GM12864 (cell line): Measurements from ENCODE around the gene ZBTB16.

Experiments
- DNase-seq: peaks from one replicate; pipeline ENCODE4 v3.0.0-alpha.2; 2011; ENCODE audit warnings: low read depth
- H3K4me3 ChIP-seq: 2 replicates; pipeline ENCODE4 v1.5.1; 2011; ENCODE audit warnings: mild to moderate bottlenecking, low read depth, low read length, control low read depth
- TF ChIP-seq, protein P1 (sequence below): IDR thresholded peaks from 2 replicates; pipeline ENCODE4 v1.5.1; 2011; ENCODE audit warnings: low read depth, mild to moderate bottlenecking, moderate library complexity, low read length, control low read depth, inconsistent platforms; ENCODE audit errors: missing control alignments

Gene ZBTB16

DNA sequence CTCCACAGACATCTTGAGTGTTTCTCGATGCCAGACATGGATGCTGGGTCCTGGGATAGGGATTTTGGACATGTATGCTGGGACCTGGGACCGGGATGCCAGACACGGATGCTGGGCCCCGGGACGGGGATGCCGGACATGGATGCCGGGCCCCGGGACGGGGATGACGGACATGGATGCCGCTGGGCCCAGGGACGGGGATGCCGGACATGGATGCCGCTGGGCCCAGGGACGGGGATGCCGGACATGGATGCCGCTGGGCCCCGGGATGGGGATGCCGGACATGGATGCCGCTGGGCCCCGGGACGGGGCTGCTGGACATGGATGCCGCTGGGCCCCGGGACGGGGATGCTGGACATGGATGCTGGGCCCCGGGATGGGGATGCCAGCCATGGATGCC is 139.5 kb downstream of the ZBTB16 start:
- no peak overlapping the region for H3K4me3 ChIP-seq
- DNase-seq = no peak
- TF ChIP-seq, protein P1, sequence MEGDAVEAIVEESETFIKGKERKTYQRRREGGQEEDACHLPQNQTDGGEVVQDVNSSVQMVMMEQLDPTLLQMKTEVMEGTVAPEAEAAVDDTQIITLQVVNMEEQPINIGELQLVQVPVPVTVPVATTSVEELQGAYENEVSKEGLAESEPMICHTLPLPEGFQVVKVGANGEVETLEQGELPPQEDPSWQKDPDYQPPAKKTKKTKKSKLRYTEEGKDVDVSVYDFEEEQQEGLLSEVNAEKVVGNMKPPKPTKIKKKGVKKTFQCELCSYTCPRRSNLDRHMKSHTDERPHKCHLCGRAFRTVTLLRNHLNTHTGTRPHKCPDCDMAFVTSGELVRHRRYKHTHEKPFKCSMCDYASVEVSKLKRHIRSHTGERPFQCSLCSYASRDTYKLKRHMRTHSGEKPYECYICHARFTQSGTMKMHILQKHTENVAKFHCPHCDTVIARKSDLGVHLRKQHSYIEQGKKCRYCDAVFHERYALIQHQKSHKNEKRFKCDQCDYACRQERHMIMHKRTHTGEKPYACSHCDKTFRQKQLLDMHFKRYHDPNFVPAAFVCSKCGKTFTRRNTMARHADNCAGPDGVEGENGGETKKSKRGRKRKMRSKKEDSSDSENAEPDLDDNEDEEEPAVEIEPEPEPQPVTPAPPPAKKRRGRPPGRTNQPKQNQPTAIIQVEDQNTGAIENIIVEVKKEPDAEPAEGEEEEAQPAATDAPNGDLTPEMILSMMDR = no peak

DNA sequence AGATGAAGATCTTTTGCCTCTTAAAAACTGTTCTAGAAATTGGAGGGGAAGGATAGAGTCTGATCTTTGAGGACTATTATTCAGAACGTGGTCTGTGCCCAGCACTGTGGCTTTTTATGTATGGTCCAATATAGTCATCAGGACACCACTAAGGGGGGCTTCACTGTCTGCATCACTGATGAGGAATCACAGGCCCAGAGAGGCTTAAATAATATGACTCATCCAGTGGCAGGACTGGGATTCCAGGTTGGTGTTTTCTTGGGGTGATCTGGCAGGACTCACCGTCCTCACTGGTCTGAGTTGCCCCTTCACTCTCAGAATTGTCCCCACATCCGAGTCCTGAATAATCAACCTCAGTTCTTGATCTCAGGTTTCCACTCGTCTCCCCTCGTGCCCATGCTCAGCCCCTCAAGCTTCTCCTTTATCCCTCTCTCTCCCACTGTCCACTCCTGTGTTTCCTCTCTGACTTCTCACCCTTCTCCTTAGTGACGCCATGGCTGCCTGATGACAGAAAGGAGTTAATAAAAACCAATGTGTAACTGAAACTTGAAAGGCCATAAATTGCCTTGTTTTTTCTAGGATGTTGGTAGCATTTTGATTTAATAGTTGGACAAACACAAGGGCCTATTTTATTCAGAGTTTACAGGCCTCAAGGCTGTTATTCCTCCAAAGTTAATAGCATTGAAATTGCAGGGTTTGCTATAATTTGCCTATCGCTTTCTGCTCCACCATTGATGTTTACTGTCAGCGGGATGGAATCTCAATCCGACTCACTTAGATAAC is 141.0 kb downstream of the ZBTB16 start:
- DNase-seq = no peak
- no peak overlapping the region for H3K4me3 ChIP-seq
- TF ChIP-seq, protein P1 = no peak

DNA sequence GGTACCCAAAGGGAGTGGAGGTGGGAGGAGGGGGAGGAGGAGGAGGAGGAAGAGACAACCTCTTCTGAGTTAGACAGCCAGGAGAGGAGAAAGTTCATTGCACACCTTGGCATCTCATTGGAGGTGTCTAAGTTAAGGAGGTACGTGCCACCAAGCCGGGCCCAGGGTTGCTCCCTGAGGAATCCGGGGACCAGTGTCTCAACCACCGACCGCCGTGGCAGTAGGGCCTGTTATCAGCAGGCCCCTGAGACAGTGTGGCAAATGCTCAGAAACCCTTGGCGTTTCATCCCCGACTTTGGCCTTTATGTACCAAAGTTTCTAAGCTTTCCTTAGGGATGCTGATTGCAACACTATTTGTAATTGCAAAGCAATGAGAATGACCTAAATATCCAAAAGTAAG is 141.7 kb downstream of the ZBTB16 start:
- no peak overlapping the region for H3K4me3 ChIP-seq
- TF ChIP-seq, protein P1 = no peak
- DNase-seq = no peak

DNA sequence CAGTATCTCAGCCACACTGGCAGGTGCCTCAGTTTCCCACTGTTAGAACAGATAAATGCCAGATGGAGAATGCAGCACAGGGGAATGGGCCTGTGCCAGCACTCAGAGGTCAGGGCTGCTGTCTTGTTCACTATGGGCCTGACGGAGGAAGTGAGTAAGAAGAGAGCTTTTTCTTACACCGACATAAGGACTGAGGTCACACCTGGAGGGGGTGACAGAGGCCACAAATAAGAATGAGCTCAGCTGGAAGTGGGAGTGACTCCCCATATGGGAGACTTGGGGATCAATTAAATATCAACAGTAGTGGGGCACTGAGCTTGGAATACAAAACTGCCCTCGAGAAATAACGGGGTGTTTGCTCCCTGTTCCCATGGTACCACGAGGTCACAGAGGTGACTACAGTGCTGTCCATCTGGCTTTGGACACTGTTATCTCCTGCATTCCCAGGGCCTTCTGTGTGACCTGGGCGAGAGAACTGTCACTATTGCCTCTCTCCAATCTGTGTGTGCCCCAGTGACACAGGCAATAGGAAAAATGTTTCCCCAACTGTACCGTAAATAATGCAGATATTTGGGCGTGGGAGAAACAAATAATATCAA is 142.6 kb downstream of the ZBTB16 start:
- no peak overlapping the region for H3K4me3 ChIP-seq
- DNase-seq = no peak
- TF ChIP-seq, protein P1 = no peak

DNA sequence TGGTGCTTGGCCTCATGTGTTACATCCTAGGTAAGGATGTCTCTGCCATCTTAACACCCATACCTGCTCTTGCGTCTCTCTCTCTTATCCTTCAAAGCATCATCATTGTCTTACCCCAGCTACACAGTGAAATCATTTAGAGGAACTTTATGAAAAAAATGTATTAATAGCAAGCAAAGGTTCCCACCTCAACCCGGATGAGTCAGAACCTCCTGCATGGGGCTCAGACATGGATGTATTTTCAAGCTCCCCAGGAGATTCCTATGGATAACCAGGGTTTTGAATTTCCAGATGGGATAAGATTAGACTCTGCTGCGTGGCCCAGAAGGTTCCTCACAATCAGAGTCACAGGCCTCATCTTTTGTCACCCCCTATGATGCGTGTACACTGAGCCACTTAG is 147.6 kb downstream of the ZBTB16 start:
- TF ChIP-seq, protein P1 = no peak
- H3K4me3 ChIP-seq = no peak overlapping the region
- no peak for DNase-seq

DNA sequence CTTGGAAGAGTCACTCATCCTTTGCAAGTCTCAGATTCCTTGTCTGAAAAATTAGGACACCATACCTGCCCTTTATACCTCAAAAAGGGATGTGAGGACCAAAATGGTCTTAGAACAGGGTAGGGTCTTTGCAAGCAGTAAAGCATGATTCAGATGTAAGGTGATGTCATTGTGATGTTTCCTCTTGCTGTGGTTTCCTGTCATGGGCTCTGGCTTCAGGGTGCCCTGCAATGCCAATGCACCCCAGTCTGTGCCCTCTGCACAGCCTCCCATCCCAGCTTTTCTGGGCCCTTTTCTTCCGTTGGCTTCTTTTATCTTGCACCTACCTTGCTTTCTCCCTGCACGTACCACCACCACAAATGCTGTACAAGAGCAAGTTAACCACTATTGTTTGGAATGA is 148.9 kb downstream of the ZBTB16 start:
- no peak for DNase-seq
- TF ChIP-seq, protein P1 = no peak
- H3K4me3 ChIP-seq = no peak overlapping the region

DNA sequence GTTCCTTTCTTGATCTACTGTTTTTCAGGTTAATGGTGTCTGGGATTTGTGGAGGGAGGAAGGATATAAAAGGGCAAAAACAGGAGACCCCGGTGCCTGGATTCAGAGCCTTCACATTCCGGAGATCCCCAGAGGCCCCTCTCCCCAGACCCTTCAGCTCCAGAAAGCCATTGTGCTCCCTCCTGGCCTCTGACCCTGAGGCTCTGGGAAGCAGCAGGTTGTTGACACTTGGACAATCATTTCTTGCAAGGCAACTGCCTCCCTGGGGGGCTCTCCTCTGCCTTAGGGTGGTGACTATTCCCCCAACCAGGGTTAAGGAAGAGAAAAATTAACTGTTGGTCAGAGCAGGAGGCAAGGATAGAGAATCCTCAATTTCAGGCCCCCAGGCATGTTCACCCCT is 149.8 kb downstream of the ZBTB16 start:
- DNase-seq = no peak
- TF ChIP-seq, protein P1 = no peak

More for the DNA sequence above, 149.8 kb downstream of the ZBTB16 start:
- H3K4me3 ChIP-seq = no peak overlapping the region
